ENCODE data around the gene VN1R4. TPM values are rescaled to one million over a fixed set of nuclear protein-coding genes. Genes with fewer than 3 reads are reported as not detected.

Gene VN1R4, protein sequence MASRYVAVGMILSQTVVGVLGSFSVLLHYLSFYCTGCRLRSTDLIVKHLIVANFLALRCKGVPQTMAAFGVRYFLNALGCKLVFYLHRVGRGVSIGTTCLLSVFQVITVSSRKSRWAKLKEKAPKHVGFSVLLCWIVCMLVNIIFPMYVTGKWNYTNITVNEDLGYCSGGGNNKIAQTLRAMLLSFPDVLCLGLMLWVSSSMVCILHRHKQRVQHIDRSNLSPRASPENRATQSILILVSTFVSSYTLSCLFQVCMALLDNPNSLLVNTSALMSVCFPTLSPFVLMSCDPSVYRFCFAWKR
- not detected in 2 replicates for polyA plus RNA-seq

DNA sequence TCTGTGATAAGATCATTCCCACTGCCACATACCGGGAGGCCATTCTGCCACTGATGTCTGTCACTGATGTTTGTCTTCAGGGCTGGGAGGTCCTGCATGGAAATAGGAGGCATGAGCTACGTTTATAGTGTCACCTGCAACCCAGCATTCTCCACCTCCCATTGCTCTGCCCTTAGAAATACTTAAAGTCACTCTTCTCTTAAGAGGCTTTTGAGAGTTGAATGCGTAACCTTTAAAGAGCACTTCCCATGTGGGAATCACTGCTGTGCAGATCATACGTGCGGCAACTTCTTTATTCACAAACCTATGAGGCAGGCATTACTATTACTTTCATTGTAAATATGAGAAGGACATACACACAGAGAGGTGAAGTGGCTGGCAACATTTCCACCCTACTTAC lies at the start of gene VN1R4:
Gene VN1R4, minus strand, starts transcription at position 101 of the 400 bp plus-strand sequence. Its CDS starts 58 bp downstream, at position 43.

DNA sequence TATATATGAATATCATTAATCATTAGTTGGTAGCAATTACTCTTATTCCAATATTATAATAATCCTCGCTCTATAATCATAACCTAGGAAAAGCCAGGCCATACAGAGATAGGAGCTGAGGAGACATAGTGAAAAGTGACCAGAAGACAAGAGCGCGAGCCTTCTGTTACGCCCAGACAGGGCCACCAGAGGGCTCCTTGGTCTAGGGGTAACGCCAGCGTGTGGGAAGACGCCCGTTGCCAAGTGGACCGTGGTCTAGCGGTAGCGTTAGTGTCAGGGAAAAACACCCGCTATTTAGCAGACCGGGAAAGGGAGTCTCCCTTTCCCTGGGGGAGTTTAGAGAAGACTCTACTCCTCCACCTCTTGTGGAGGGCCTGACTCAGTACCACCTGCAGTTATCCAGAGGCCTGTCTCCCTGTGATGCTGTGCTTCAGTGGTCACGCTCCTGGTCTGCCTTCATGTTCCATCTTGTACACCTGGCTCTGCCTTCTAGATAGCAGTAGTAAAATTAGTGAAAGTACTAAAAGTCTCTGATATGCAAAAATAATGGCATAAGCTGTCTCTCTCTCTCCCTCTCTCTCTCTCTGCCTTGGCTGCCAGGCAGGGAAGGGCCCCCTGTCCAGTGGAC lies 9.7 kb downstream of the VN1R4 start, which contains the start of gene VN1R2:
Gene VN1R2, plus strand, starts transcription at position 578 of the 628 bp plus-strand sequence. CDS start 84 bp downstream, outside the sequence.

DNA sequence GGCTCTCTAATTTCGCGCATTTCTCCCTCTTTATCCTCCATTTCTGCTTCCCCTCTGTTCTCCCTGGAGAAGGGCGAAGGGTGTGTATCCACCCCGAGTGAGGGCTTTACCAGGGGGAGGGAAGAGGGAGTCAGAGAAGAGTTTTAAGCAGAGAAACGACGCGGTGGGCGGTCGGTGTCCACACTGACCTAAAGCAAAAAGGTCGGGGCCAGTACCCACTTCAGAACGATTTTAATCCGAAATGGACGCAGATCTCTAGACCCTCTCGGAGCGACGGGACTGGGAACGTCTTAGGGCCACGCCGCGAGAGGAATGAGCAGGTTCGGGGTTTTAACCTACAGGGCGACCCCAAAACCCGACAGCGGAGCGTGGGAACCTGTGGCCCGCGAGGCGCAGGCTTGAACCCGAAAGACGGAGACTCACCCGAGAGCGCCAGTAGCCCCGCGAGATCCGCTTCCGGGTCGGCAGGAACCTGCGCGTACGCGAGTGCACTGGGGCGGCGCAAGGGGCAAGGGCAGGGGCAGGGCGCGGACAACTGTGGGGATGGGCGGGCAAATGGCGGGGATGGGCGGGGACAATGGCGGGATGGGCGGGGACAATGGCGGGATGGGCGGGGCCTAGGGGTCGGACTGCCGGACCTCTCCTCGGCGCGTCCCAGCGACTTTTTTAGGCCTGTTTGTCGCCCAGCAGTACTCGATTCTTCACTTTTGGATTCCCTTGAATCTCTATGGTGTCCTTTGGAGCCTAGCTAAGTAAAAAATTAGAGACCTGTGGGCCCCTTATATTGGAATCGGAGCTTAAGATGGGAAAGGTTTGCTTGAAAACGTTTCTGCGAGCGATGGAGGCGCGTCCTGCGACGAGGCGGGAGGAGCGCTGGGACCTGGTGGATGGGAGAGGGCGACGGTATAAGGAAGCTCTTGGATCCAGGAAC lies 12.8 kb downstream of the VN1R4 start, which contains the start of gene ZNF677:
Gene ZNF677, minus strand, starts transcription at position 463 of the 931 bp plus-strand sequence. CDS start 3,323 bp downstream, outside the sequence.

Other genes with a start within 250 kb of the VN1R4 start
- gene ERVV-2, start 223.0 kb downstream of the VN1R4 start, polyA plus RNA-seq: not detected in 2 replicates
- gene ZNF160, start 164.3 kb downstream of the VN1R4 start, polyA plus RNA-seq: 6.8 and 8.2 TPM in 2 replicates
- 46.1 and 56.6 TPM in 2 replicates for gene ZNF415, start 134.8 kb downstream of the VN1R4 start, polyA plus RNA-seq
- gene ZNF347, start 108.7 kb downstream of the VN1R4 start, polyA plus RNA-seq: 4.1 and 5.0 TPM in 2 replicates
- 1.6 and 3.5 TPM in 2 replicates for gene ZNF665, start 74.4 kb downstream of the VN1R4 start, polyA plus RNA-seq
- 18.1 and 19.4 TPM in 2 replicates for gene ZNF677, start 12.8 kb downstream of the VN1R4 start, polyA plus RNA-seq
- not detected in 2 replicates for gene VN1R2, start 9.4 kb downstream of the VN1R4 start, polyA plus RNA-seq
- gene ZNF845, start 66.0 kb upstream of the VN1R4 start, polyA plus RNA-seq: 1.9 and 3.6 TPM in 2 replicates
- 8.0 and 15.0 TPM in 2 replicates for gene ZNF525, start 98.0 kb upstream of the VN1R4 start, polyA plus RNA-seq
- 3.7 and 4.8 TPM in 2 replicates for gene ZNF765, start 127.4 kb upstream of the VN1R4 start, polyA plus RNA-seq
- gene ZNF761, start 164.3 kb upstream of the VN1R4 start, polyA plus RNA-seq: 4.9 and 6.5 TPM in 2 replicates
- gene ZNF813, start 200.0 kb upstream of the VN1R4 start, polyA plus RNA-seq: 1.2 and 6.8 TPM in 2 replicates

Data from Purkinje cell (primary cell).